ENCODE results near the gene UFD1. TPM values are rescaled to one million over a fixed set of nuclear protein-coding genes. Genes with fewer than 3 reads are reported as not detected.
A peak's percentile ranks its signal among the peaks of the same experiment; 100 is the strongest.

UFD1 gene
- total and polyA plus RNA-seq, 2 of the 13 experiments (the other 11 are each of a cell fraction or from before 2014, with no cell fraction given): 47.9 to 51.1 TPM

DNA sequence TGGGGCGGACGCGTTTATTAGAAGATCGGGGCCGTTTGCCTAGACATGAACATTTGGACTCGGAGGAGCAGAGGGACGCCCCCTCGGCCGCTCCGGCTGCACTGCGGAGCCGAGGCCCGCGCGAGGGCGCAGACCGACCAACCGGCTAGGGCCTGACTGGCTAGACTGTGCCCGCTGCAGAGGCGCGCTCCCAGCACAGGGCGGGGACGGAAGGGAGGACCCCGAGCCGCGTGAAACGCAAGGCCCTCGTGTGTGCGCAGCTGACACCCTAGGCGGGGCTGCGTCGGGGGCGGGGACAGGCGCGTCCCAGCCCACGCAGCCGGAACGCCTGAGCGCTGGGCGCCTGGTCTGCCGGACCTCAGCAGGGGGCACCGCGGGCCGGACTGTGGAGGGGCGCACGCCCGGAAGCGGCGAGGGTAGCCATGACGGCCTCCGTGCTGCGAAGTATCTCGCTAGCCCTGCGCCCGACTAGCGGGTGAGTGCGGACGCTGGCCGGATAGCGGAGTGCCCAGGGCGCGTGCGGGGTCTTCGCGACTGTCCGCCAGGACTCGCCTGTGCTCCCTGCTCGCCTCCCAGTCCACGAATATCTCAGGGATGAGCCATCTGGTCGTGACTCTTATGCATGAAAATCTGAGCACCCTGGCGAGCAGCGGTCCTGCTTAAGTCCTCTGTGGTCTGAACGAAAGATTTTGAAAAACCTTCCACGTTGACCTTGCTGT lies 46.7 kb downstream of the UFD1 start, which contains the start of gene MRPL40 (continued):
- 0 out of 2 replicates have a peak, but pooled peaks have one; percentile 37 for TF ChIP-seq TBP (CRISPR knock-in tag; IDR thresholded peaks at IDR 0.05)
- TF ChIP-seq ZNF382 (CRISPR knock-in tag; IDR thresholded peaks at IDR 0.05; ENCODE audit: borderline replicate concordance): no peak
- TF ChIP-seq ZSCAN30 (CRISPR knock-in tag; IDR thresholded peaks at IDR 0.05): peak; percentile 54; the same call in 1 of the 2 replicates
- peak; percentile 89 for TF ChIP-seq ZBTB38 (CRISPR knock-in tag; IDR thresholded peaks at IDR 0.05)
- TF ChIP-seq ARNTL (CRISPR knock-in tag; IDR thresholded peaks at IDR 0.05): peak; percentile 97
- peak; percentile 98; the same call in 1 of the 2 replicates for TF ChIP-seq CBX5 (CRISPR knock-in tag; IDR thresholded peaks at IDR 0.05; ENCODE audit: borderline replicate concordance)
- TF ChIP-seq NFKB2 (CRISPR knock-in tag; IDR thresholded peaks at IDR 0.05; ENCODE audit: borderline replicate concordance): peak; percentile 88
- TF ChIP-seq HMG20B (CRISPR knock-in tag; conservative IDR thresholded peaks at IDR 0.05): peak; percentile 76
- peak; percentile 94; the same call in 1 of the 2 replicates for TF ChIP-seq ZNF138 (CRISPR knock-in tag; IDR thresholded peaks at IDR 0.05; ENCODE audit: low read depth)
- TF ChIP-seq, protein P1, sequence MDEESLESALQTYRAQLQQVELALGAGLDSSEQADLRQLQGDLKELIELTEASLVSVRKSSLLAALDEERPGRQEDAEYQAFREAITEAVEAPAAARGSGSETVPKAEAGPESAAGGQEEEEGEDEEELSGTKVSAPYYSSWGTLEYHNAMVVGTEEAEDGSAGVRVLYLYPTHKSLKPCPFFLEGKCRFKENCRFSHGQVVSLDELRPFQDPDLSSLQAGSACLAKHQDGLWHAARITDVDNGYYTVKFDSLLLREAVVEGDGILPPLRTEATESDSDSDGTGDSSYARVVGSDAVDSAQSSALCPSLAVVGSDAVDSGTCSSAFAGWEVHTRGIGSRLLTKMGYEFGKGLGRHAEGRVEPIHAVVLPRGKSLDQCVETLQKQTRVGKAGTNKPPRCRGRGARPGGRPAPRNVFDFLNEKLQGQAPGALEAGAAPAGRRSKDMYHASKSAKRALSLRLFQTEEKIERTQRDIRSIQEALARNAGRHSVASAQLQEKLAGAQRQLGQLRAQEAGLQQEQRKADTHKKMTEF (CRISPR knock-in tag; IDR thresholded peaks at IDR 0.05): peak; percentile 99
- TF ChIP-seq TRIM24 (CRISPR knock-in tag; IDR thresholded peaks at IDR 0.05): no peak
- TF ChIP-seq RORA (CRISPR knock-in tag; IDR thresholded peaks at IDR 0.05): no peak
- TF ChIP-seq ZNF607 (CRISPR knock-in tag; IDR thresholded peaks at IDR 0.05; ENCODE audit: borderline replicate concordance): peak; percentile 97
- TF ChIP-seq, protein P2, sequence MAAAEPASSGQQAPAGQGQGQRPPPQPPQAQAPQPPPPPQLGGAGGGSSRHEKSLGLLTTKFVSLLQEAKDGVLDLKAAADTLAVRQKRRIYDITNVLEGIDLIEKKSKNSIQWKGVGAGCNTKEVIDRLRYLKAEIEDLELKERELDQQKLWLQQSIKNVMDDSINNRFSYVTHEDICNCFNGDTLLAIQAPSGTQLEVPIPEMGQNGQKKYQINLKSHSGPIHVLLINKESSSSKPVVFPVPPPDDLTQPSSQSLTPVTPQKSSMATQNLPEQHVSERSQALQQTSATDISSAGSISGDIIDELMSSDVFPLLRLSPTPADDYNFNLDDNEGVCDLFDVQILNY (CRISPR knock-in tag; conservative IDR thresholded peaks at IDR 0.05): peak; percentile 62; the same call in 1 of the 2 replicates
- TF ChIP-seq RARA (CRISPR knock-in tag; IDR thresholded peaks at IDR 0.05): peak; percentile 67
- TF ChIP-seq MAFK (conservative IDR thresholded peaks at IDR 0.05 in 1 of 2, IDR thresholded peaks at IDR 0.05 in 1 of 2; ENCODE audit: low read length in 2 of 2): no peak
- TF ChIP-seq, protein P3, sequence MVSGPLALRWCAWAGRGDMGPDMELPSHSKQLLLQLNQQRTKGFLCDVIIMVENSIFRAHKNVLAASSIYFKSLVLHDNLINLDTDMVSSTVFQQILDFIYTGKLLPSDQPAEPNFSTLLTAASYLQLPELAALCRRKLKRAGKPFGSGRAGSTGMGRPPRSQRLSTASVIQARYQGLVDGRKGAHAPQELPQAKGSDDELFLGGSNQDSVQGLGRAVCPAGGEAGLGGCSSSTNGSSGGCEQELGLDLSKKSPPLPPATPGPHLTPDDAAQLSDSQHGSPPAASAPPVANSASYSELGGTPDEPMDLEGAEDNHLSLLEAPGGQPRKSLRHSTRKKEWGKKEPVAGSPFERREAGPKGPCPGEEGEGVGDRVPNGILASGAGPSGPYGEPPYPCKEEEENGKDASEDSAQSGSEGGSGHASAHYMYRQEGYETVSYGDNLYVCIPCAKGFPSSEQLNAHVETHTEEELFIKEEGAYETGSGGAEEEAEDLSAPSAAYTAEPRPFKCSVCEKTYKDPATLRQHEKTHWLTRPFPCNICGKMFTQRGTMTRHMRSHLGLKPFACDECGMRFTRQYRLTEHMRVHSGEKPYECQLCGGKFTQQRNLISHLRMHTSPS (CRISPR knock-in tag; IDR thresholded peaks at IDR 0.05; ENCODE audit: low read depth): peak; percentile 56; the same call in 1 of the 2 replicates
- TF ChIP-seq, protein P4, sequence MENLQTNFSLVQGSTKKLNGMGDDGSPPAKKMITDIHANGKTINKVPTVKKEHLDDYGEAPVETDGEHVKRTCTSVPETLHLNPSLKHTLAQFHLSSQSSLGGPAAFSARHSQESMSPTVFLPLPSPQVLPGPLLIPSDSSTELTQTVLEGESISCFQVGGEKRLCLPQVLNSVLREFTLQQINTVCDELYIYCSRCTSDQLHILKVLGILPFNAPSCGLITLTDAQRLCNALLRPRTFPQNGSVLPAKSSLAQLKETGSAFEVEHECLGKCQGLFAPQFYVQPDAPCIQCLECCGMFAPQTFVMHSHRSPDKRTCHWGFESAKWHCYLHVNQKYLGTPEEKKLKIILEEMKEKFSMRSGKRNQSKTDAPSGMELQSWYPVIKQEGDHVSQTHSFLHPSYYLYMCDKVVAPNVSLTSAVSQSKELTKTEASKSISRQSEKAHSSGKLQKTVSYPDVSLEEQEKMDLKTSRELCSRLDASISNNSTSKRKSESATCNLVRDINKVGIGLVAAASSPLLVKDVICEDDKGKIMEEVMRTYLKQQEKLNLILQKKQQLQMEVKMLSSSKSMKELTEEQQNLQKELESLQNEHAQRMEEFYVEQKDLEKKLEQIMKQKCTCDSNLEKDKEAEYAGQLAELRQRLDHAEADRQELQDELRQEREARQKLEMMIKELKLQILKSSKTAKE (CRISPR knock-in tag; IDR thresholded peaks at IDR 0.05; ENCODE audit: borderline replicate concordance): 0 out of 2 replicates have a peak, but pooled peaks have one; percentile 69
- TF ChIP-seq ZNF333 (CRISPR knock-in tag; IDR thresholded peaks at IDR 0.05; ENCODE audit: borderline replicate concordance): peak; percentile 91; the same call in 1 of the 2 replicates
- peak; percentile 88; the same call in 1 of the 2 replicates for TF ChIP-seq ZNF264 (CRISPR knock-in tag; IDR thresholded peaks at IDR 0.05)
- TF ChIP-seq, protein P5, sequence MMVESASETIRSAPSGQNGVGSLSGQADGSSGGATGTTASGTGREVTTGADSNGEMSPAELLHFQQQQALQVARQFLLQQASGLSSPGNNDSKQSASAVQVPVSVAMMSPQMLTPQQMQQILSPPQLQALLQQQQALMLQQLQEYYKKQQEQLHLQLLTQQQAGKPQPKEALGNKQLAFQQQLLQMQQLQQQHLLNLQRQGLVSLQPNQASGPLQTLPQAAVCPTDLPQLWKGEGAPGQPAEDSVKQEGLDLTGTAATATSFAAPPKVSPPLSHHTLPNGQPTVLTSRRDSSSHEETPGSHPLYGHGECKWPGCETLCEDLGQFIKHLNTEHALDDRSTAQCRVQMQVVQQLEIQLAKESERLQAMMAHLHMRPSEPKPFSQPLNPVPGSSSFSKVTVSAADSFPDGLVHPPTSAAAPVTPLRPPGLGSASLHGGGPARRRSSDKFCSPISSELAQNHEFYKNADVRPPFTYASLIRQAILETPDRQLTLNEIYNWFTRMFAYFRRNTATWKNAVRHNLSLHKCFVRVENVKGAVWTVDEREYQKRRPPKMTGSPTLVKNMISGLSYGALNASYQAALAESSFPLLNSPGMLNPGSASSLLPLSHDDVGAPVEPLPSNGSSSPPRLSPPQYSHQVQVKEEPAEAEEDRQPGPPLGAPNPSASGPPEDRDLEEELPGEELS (CRISPR knock-in tag; IDR thresholded peaks at IDR 0.05): peak; percentile 71

All from HepG2 (cell line).